Measurements from ENCODE around the gene TLR10. TPM values are rescaled to one million over a fixed set of nuclear protein-coding genes. Genes with fewer than 3 reads are reported as not detected.

TLR10 gene
- total and polyA plus RNA-seq, 2 donors (not counting 3 experiments of a cell fraction or from before 2014, with no cell fraction given) = not detected

DNA sequence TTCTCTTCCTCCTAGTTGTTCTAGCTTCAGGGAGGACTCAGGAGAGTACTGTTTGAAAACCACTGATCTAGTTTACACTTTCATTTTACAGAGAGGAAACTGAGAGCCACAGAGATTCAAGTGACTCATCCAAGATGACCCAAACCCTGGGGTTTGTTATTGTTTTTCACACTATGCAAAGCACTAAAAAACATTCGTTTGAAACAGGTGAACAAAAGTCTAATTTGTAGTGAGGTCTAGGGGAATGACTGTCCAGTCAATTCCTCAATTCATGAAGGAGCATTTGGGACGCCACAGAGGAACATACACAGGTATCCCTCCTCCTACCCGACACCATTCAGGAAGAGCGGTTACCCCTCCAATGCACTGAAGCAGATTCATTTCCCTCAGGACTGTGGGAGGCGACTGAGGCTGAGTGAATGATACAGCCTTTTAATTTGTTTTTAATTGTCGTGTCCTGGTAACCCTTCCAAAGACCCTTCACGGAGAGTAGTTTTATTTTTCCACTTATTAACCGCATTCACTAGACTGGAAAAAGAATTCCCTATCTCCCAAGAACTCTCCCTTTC is 30.3 kb downstream of the TLR10 start:
- no peak for TF ChIP-seq POLR2A (IDR thresholded peaks at IDR 0.05; ENCODE audit: low read depth, low read length)
- peak; percentile 35 for TF ChIP-seq FOS (IDR thresholded peaks at IDR 0.05; ENCODE audit: borderline replicate concordance, insufficient read depth, low read length)
- TF ChIP-seq GATA2 (IDR thresholded peaks at IDR 0.05; ENCODE audit: insufficient read depth, insufficient read length, low read depth, low read length) = no peak
- no peak for TF ChIP-seq EZH2 (IDR thresholded peaks at IDR 0.05; ENCODE audit: borderline replicate concordance, low read depth, low read length, severe bottlenecking)
- no peak for TF ChIP-seq JUN (IDR thresholded peaks at IDR 0.05; ENCODE audit: borderline replicate concordance, insufficient read depth, insufficient read length, low read depth)
- TF ChIP-seq, protein P1, sequence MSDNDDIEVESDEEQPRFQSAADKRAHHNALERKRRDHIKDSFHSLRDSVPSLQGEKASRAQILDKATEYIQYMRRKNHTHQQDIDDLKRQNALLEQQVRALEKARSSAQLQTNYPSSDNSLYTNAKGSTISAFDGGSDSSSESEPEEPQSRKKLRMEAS (IDR thresholded peaks at IDR 0.05; ENCODE audit: insufficient read depth, insufficient read length) = no peak
- TF ChIP-seq, protein P2, sequence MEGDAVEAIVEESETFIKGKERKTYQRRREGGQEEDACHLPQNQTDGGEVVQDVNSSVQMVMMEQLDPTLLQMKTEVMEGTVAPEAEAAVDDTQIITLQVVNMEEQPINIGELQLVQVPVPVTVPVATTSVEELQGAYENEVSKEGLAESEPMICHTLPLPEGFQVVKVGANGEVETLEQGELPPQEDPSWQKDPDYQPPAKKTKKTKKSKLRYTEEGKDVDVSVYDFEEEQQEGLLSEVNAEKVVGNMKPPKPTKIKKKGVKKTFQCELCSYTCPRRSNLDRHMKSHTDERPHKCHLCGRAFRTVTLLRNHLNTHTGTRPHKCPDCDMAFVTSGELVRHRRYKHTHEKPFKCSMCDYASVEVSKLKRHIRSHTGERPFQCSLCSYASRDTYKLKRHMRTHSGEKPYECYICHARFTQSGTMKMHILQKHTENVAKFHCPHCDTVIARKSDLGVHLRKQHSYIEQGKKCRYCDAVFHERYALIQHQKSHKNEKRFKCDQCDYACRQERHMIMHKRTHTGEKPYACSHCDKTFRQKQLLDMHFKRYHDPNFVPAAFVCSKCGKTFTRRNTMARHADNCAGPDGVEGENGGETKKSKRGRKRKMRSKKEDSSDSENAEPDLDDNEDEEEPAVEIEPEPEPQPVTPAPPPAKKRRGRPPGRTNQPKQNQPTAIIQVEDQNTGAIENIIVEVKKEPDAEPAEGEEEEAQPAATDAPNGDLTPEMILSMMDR (IDR thresholded peaks at IDR 0.05; ENCODE audit: extremely low read depth in 1 of 2, insufficient read depth in 1 of 2, low read depth in 1 of 2, low read length in 2 of 2) = no peak
- TF ChIP-seq POLR2AphosphoS5 (IDR thresholded peaks at IDR 0.05; ENCODE audit: insufficient read depth, low read depth, low read length) = no peak
- intact Hi-C loops (cut with micrococcal nuclease) = loop anchor here (10.0 kb wide), 1 partner anchor 292 kb away; no protein-coding TSS in a partner anchor
- H3K27ac ChIP-seq (ENCODE audit: insufficient read depth, low read depth, low read length) = no peak overlapping the region
- BruUV-seq (replicated peaks) = no TSS peak
- H4K20me1 ChIP-seq (replicated peaks; ENCODE audit: control insufficient read depth, extremely low read depth, insufficient read depth, low read length) = no peaks in the 10 kb centered on the region
- H3K9me1 ChIP-seq (replicated peaks; ENCODE audit: control insufficient read depth, extremely low read depth, insufficient read depth, low read length) = no peaks in the 10 kb centered on the region
- ChIA-PET POLR2A (no interaction called here), CTCF (no interaction called here)
- H3K9me3 ChIP-seq (replicated peaks; ENCODE audit: control insufficient read depth, insufficient read depth, low read length) = no peaks in the 10 kb centered on the region
- no peak overlapping the region for H3K4me3 ChIP-seq (replicated peaks in 1 of 3; ENCODE audit: insufficient read depth in 1 of 3, low read depth in 1 of 3, low read length in 3 of 3)
- peak; percentile 12 for FAIRE-seq
- DNase-seq (ENCODE audit: low read depth, low spot score) = peak; percentile 27
- H3K4me1 ChIP-seq (ENCODE audit: control insufficient read depth, extremely low read depth, insufficient read depth, low read length) = peaks cover 7% of the 10 kb centered on the region
- peak overlapping the region; percentile 25 for H3K4me2 ChIP-seq (ENCODE audit: insufficient read depth, low read length)
- H2AFZ ChIP-seq (ENCODE audit: low read depth, low read length) = peak overlapping the region; percentile 52
- H3K27me3 ChIP-seq (ENCODE audit: control insufficient read depth in 2 of 2, insufficient read depth in 2 of 2, low read length in 2 of 2) = peaks cover 0 to 1% of the 10 kb centered on the region in 2 experiments
- no peaks in the 10 kb centered on the region for H3K36me3 ChIP-seq (ENCODE audit: control insufficient read depth in 2 of 2, extremely low read depth in 1 of 2, insufficient read depth in 2 of 2, low read length in 2 of 2)
- no peaks in the 10 kb centered on the region for H3K79me2 ChIP-seq (ENCODE audit: control insufficient read depth, insufficient read depth, low read length)
- H3K9ac ChIP-seq (replicated peaks; ENCODE audit: extremely low read depth, insufficient read depth, low read length) = no peak overlapping the region
- dilution Hi-C loops (cut with MboI; ENCODE audit: extremely low pct_ligation_motif_present, low sequenced_read_pairs) = no loop called here

Measured in endothelial cell of umbilical vein (primary cell).